Activated CD4-positive, alpha-beta T cell treated with anti-CD3 and anti-CD28 coated beads for 24 hours (primary cell): ENCODE results near the gene ZNF560.

ENCODE experiments used
- DNase-seq, 2 donors: peaks; one replicate each; pipeline ENCODE4 v3.0.0-alpha.2; 2020; ENCODE audit warnings: low read depth in 2 of 2

Gene ZNF560

DNA sequence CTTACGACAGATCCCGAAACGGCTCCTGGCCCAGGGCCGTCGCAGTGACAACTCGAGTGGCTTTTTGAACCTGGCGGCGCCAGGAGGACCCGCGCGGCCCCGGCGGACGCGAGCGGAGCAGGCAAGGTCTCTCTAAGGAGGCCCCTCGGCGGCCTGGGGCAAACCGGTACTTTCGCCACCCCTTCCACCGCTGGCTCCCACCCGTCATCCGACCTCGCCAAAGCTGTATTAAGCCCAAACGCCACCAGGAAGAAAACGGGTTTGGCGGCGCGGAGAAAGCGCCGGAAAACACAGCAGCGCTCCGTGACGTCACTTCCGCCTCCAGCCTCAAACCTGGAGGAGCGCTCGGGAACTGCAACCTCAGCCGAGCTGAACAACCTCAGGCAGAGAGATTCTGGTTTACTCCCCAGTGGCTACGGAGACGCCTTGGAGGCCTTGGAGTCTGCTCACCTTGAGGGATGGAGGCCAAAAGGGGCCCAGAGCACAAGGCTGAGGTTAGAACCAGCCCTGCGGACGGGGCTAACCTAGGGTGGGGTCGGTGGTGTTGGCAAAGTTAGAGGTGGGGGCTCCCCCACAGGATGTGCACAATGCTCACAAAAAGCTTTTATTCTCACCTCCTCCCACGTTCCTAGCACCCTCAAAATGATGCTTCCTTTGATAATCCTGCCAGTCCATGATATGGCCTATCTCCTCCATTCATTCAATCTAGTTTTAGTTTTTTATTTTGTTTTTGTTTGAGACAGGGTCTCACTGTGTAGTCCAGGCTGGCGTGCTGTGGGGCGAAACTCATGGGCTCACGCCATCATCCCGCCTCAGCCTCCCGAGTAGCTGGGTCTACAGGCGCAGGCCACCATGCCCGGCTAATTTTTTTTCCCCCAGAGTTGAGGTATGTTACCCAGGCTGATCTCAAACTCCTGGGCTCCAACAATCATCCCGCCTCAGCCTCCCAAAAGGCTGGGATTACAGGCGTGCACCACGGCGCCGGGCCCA lies 62.8 kb downstream of the ZNF560 start, which contains the start of gene ZNF266:
ZNF266 (minus strand) TSS at position 295 of the 990 bp plus-strand sequence. CDS start 15,484 bp downstream, outside the sequence.
- DNase-seq = peak; percentile 87 to 88

DNA sequence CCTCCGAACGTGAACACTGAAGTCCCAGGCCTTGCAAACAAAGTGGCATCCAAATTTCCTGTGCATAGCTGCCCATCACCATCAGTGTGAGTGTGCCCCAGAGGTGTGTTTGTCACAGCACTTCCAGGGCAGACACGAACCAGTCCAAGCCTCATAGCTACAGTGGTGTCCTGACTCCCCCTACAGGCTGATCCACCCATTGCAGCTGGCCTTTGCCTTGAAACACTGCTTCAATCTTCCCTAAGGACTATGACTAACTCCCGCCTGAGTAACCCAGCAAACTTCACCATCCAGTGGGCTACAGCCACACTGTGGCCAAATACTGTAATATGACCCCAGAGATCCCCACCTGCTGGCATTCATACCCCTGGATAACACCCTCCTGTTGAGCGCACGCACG lies 66.9 kb downstream of the ZNF560 start:
- DNase-seq = peak in 1 of 2 donors; percentile 28

DNA sequence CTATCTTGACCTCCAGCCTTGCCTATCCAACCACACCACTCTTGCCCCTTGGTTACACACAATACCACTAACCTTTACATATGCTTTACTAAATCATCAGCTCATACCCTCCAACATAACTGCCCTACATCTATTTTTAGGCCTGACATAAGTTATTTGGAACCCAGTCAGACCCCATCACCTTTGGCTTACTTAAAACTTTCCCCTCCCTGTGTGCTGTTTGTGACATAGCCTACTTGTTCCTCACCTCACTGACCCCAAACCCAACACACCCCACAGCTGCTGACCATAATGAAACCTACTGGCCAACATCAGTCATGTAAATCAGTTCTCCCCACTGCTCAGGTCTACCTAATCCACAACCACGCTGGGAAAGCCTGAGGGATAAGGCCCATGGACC lies 68.0 kb downstream of the ZNF560 start:
- no peak for DNase-seq

DNA sequence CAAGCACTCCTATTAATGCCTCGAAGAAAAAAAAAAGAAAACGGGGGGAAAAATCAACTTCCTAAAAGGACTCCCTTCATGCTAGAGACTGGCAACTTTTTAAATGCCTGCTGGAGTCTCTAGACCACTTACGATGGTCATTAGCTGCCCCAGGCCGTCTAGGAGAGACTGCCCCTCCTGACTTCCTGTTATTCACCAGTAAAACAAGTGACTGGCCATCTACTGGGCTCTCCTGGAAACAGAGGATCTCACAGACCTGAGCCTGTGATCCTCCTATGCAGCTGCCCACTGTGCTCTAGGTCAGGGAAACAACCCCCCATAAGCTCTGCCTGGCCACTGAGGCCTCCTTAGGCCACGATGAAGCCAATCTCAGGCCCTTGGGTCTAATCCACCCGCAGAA lies 70.5 kb downstream of the ZNF560 start:
- no peak for DNase-seq
